Activated naive CD4-positive, alpha-beta T cell treated with anti-CD3 and anti-CD28 coated beads, Interleukin-2, amount 50 U/mL, for 24 hours (primary cell): ENCODE results near the gene RBMS3.
A peak's percentile ranks its signal among the peaks of the same experiment; 100 is the strongest.
"Not testable (repeated sequence)": the region's sequence is repeated elsewhere in the genome, so short reads cannot be mapped to it uniquely, and the experiment has no call there.

Experiments used
- H3K27ac Mint-ChIP-seq: one replicate; pipeline ENCODE4 v1.8.0; 2021; ENCODE audit warnings: mild to moderate bottlenecking, mixed read lengths
- H3K27me3 Mint-ChIP-seq: one replicate; pipeline ENCODE4 v1.8.0; 2021; ENCODE audit warnings: mixed read lengths
- H3K36me3 Mint-ChIP-seq: one replicate; pipeline ENCODE4 v1.8.0; 2021; ENCODE audit warnings: mixed read lengths
- H3K4me1 Mint-ChIP-seq: one replicate; pipeline ENCODE4 v1.8.0; 2021; ENCODE audit warnings: mixed read lengths
- H3K4me3 Mint-ChIP-seq: one replicate; pipeline ENCODE4 v1.8.0; 2021; ENCODE audit warnings: mild to moderate bottlenecking, mixed read lengths
- H3K9me3 Mint-ChIP-seq: one replicate; pipeline ENCODE4 v1.8.0; 2021; ENCODE audit warnings: mixed read lengths

RBMS3 gene

DNA sequence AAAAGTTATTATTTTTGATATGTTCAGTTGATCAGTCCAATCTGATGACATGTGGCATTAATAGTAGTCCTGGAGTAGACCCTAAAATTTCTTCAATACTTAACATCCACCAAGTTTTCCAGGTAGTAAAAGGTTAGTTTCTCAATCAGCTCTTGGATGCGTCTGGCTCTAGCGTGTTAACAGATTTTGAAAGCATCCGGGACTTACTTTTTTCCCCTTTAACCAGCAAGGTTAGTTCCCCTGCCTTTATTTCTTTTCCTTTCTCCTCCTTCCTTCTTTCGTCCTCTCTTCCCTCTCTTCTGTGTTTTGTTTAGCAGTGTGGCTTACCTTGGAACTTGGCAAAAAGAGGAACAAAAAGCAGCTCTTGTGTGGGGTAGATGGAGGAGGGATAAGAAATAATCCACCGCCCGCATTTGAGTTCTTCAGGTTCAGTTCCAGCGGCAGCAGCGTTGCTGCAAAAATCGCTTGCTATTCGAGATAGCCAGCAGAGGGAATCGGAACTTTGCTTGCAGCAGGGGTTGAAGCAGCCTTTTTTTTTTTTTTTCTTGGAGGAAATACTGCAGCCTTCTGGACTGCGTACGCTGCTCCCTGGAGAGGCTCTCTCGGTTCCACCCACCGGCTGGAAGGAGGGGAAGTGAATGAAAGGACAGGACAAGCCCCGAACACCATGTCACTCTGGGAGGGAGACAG, at the start of gene RBMS3:
Gene RBMS3, plus strand, starts transcription at position 668 of the 690 bp plus-strand sequence.
- Mint-ChIP-seq H3K36me3 (no peaks in the 10 kb centered on the region), H3K27ac (no peak within 1 kb of the TSS), H3K4me1 (peaks cover 35% of the 10 kb centered on the region)

DNA sequence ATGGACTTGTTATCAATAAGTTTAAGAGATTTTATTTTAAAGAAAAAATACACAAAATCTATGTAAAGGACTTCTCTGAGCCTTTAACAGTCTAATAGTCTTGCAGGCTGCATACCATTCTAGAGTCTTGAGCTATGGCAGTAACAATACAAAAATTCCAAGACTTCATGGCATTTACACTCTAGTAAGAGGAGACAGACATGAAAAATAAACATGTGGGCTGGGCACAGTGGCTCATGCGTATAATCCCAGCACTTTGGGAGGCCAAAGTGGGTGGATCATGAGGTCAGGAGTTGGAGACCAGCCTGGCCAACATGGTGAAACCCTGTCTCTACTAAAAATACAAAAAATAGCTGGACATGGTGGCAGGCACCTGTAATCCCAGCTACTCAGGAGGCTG, 47.7 kb upstream of the RBMS3 start:
- not testable (repeated sequence) for H3K9me3 Mint-ChIP-seq, H3K4me1 Mint-ChIP-seq, H3K4me3 Mint-ChIP-seq, H3K27me3 Mint-ChIP-seq, H3K27ac Mint-ChIP-seq, H3K36me3 Mint-ChIP-seq

More for the DNA sequence above, at the start of gene RBMS3:
- H3K9me3 Mint-ChIP-seq: no peaks in the 10 kb centered on the region
- H3K27me3 Mint-ChIP-seq: peaks cover 24% of the 10 kb centered on the region
- H3K4me3 Mint-ChIP-seq: peak within 1 kb of the TSS; percentile 87

DNA sequence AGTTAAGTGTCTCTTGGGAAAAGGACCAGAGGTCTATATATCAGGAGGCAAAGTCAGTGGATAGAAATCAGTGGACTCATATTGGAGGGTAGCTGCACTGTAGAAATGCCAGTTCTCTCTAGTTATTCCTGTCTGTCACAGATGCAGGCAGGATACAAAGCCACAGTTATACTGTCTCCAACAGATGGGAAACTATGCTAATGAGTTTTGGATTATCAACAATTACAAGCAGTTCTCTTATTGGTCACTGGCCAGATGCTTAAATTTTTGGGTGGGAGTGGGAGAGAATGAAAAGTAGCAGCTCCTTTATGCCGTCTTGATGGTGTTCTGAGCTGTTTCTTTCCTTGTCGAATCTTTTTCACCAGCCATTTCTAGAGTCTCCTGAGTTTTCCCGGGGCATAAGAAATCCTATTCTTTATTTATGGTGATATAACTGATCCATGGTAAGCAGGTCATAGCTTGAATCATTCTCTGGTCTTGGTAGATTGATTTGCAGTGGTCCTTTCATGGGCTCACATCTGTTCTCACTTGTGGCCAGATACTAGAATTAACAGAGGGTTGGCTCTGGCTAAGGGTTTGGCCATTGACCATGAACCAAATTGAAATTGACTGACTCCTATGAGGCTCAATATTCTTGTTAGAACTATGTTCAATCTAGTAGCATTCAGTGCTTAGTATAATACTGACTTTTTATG, 44.6 kb upstream of the RBMS3 start:
- Mint-ChIP-seq H3K27me3 (no peaks in the 10 kb centered on the region), H3K4me3 (no peak overlapping the region), H3K4me1 (no peaks in the 10 kb centered on the region), H3K27ac (no peak overlapping the region), H3K36me3 (no peaks in the 10 kb centered on the region), H3K9me3 (no peaks in the 10 kb centered on the region)

DNA sequence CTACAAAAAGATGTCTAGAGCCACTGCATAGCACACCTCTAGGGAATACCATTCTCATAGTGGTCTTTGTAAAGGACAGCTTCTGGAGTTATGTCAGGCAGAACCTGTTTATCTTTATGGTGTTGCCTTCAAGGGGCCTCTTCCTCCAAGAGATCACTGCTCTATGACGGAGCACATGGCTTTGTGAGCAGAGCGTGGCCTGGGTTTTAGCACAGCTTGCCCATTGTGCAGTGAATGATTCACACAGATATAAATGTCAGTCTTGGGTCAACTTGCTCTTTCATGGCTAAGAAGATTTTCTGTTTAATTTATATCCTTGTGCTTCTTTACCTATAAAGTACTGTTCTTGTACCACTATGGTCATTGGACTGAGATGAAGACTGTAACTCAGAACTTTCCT, 41.5 kb upstream of the RBMS3 start:
- no peaks in the 10 kb centered on the region for H3K36me3 Mint-ChIP-seq
- no peaks in the 10 kb centered on the region for H3K4me1 Mint-ChIP-seq

DNA sequence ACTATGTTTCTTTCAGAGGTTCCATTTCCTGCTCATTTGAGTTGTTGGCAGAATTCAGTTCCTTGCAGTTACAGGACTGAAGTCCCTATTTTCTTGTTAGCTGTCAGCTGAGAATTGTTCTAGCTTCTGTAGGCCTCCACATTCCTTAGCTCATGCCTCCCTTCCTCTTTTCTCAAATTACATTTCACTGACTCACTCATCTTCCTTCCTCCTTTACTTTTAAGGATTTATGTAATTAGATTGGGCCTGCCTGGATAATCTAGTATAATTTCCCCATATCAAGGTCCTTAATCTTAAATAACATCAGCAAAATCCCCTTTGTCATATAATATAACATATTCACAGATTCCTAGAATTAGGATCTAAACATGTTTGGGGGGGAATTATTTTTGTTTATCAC, 40.6 kb upstream of the RBMS3 start:
- H3K27me3 Mint-ChIP-seq: no peaks in the 10 kb centered on the region
- no peaks in the 10 kb centered on the region for H3K4me1 Mint-ChIP-seq
- no peak overlapping the region for H3K27ac Mint-ChIP-seq
- no peaks in the 10 kb centered on the region for H3K9me3 Mint-ChIP-seq
- H3K4me3 Mint-ChIP-seq: no peak overlapping the region
- H3K36me3 Mint-ChIP-seq: no peaks in the 10 kb centered on the region

More for the DNA sequence above, 41.5 kb upstream of the RBMS3 start:
- H3K27ac Mint-ChIP-seq: no peak overlapping the region
- no peaks in the 10 kb centered on the region for H3K27me3 Mint-ChIP-seq
- no peak overlapping the region for H3K4me3 Mint-ChIP-seq
- no peaks in the 10 kb centered on the region for H3K9me3 Mint-ChIP-seq

DNA sequence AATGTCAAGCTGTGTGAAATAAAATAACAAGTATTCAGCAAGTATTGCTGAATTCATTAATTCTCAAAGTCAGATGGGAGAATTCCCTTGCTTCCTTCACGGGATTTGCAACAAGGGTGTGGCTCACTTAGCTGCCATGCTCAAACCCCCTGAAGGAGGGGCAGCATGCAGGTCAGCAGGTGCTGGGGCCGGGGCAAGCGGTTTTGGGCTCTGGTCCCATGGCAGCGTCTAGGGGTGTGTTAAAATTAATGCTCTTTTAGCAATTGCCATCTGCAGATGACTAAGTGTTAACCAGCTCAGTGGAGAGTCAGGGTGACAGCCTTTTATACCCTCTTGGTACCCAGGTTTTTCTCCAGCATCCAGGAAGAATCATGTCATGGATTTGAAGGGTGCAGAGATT, 40.0 kb upstream of the RBMS3 start:
- H3K4me1 Mint-ChIP-seq: no peaks in the 10 kb centered on the region
- H3K27me3 Mint-ChIP-seq: no peaks in the 10 kb centered on the region

DNA sequence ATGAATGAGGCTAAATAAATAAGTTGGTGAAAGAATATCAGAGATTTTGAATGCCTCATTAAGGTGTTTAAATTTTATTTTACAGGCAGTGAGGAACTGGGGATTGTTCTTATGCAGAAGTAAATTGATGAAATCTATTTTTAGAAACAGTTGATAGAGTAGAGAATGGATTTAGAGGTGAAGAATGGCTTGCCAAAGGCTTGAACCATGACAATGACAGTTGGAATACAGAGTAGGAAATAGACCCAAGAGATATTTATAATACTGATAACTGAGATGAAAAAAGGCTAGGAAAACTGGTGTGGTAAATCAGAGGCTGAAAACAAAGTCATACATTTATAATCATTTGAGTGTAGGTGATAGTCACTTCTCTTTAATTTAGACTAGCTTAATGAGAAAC, 39.0 kb upstream of the RBMS3 start:
- H3K4me1 Mint-ChIP-seq: no peaks in the 10 kb centered on the region
- H3K27ac Mint-ChIP-seq: no peak overlapping the region
- H3K27me3 Mint-ChIP-seq: no peaks in the 10 kb centered on the region
- no peaks in the 10 kb centered on the region for H3K36me3 Mint-ChIP-seq
- no peaks in the 10 kb centered on the region for H3K9me3 Mint-ChIP-seq
- H3K4me3 Mint-ChIP-seq: no peak overlapping the region

More for the DNA sequence above, 40.0 kb upstream of the RBMS3 start:
- H3K36me3 Mint-ChIP-seq: no peaks in the 10 kb centered on the region
- H3K9me3 Mint-ChIP-seq: no peaks in the 10 kb centered on the region
- H3K27ac Mint-ChIP-seq: no peak overlapping the region
- no peak overlapping the region for H3K4me3 Mint-ChIP-seq

DNA sequence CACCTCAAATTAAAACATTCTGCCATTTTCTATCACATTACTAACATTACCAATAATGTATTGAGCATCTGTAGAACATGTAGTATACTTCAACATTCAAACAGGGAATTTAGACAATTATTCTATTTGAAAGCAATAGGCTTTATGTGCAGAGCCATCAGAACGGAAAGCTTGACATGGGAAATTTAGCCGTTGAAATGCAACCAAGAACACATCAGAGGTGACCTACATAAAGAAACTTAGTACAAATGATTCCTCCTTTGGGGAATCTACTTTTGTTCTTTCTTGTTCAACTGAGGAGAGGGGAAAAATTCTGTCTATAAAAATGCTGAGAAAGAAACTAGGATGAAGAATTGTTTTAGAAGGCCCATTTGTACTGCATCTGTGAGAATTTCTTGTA, 38.6 kb upstream of the RBMS3 start:
- Mint-ChIP-seq H3K27ac (no peak overlapping the region), H3K36me3 (no peaks in the 10 kb centered on the region), H3K9me3 (no peaks in the 10 kb centered on the region), H3K4me1 (no peaks in the 10 kb centered on the region), H3K4me3 (no peak overlapping the region), H3K27me3 (no peaks in the 10 kb centered on the region)

DNA sequence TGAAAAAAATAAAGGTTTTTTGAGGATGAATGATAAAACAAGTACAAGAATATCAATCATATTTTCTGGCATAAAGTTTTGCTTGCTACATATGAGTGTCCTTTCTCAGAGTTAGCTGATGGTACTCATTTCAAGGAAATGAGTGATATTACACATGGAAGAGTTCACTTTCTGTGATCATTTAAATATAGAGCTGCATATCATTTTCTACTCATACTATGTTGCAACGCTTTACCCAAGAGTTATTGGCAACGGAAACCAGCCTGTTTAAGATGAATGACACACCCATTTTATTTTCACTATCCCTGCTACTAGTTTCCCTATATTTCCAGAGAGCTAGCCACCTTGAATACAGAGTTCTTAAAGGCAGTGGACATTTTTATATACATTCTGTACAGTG, 35.4 kb upstream of the RBMS3 start:
- Mint-ChIP-seq H3K36me3 (no peaks in the 10 kb centered on the region), H3K27ac (no peak overlapping the region), H3K27me3 (no peaks in the 10 kb centered on the region), H3K9me3 (no peaks in the 10 kb centered on the region), H3K4me3 (no peak overlapping the region), H3K4me1 (no peaks in the 10 kb centered on the region)

DNA sequence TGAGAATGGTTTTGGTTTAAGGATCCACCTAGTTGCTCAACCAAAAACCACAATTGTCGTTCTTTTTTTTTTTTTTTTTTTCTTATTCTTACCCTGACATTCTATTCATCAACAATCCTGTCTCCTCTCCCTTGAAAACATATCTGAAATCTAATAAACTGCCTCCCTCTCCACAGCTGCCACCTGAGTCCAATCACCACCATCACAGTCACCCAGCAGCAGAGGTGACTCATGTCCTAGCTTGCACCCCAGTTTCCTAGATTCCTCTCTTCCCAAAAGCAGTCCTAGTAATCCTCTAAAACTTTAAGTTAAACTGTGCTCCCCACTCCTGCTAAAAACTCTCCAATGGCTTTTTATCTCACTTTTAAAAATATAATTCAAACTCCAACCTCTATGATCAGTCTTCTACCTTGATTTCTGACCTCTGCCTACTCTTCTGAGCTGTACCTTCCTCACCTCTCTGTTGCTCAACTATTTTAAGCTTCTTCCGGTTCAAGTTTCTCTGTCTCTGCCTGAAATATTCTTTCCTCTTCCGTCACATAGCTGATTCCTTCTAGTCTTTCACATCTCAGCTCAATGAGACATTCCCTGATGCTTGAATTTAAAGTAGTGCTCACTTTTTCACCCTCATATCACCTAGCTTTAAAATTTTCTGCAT, 33.7 kb upstream of the RBMS3 start:
- Mint-ChIP-seq H3K36me3 (no peaks in the 10 kb centered on the region), H3K27me3 (no peaks in the 10 kb centered on the region), H3K4me1 (no peaks in the 10 kb centered on the region), H3K4me3 (no peak overlapping the region), H3K9me3 (no peaks in the 10 kb centered on the region), H3K27ac (no peak overlapping the region)

DNA sequence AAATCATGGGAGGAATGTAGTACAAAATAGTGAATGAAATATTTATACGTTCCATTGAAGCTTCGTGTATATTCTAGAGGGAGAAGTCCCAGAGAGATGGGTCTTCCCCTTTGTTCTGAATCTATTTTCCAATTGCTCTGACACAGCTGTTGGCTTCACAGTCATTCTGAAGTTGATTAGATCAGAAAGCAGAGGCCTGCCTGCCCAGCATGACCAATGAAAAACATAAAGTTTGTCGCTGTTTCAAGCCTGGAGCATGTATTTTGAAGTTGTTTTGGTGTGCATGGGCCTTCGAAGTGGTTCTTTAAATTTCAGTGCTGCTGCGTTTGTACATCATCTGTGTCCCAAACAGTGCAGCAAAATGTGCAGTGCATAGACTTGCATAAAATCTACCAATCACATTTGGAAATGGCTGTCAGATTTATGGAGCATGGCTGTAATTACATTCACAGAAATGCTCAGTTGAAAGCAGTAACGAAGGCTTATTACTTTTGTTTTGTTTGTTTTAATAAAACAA, 31.0 kb upstream of the RBMS3 start:
- H3K9me3 Mint-ChIP-seq: no peaks in the 10 kb centered on the region
- no peak overlapping the region for H3K4me3 Mint-ChIP-seq
- no peaks in the 10 kb centered on the region for H3K36me3 Mint-ChIP-seq
- no peaks in the 10 kb centered on the region for H3K4me1 Mint-ChIP-seq
- H3K27me3 Mint-ChIP-seq: no peaks in the 10 kb centered on the region
- H3K27ac Mint-ChIP-seq: no peak overlapping the region

DNA sequence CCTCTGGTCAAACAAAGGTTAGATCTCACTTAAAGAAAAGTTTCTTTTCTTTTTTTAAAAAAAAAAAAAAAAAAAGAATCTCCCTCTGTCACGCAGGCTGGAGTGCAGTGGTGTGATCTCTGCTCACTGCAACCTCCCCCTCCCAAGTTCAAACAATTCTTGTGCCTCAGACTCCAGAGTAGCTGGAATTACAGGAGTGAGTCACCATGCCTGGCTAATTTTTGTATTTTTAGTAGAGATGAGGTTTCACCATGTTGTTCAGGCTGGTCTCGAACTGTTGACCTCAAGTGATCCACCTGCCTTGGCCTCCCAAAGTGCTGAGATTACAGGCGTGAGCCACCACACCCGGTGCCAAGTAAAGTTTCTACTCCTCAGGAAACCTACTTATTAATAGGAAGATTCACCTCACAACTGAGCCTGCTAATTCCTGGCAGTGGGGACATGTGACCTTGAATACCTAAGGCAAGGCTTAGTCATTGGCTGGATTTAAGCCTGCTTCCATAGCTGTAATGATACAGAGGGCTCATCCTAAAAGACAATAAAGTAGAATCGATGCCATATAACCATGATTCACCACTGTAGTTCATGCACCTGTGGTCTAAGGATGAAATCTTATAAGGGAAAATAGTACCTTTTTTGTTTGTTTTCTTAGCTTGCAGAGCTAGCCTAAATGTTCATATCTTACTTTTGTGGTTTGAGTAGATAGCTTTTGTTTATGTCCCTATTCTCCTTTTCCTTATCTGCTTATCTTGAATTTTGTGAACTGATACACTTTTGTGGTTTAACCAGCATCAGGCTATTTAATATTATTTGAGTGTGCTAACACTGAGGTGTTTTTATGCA, 24.8 kb upstream of the RBMS3 start:
- no peak overlapping the region for H3K27ac Mint-ChIP-seq
- H3K4me3 Mint-ChIP-seq: no peak overlapping the region
- H3K27me3 Mint-ChIP-seq: no peaks in the 10 kb centered on the region
- H3K9me3 Mint-ChIP-seq: no peaks in the 10 kb centered on the region
- H3K36me3 Mint-ChIP-seq: no peaks in the 10 kb centered on the region
- H3K4me1 Mint-ChIP-seq: no peaks in the 10 kb centered on the region

DNA sequence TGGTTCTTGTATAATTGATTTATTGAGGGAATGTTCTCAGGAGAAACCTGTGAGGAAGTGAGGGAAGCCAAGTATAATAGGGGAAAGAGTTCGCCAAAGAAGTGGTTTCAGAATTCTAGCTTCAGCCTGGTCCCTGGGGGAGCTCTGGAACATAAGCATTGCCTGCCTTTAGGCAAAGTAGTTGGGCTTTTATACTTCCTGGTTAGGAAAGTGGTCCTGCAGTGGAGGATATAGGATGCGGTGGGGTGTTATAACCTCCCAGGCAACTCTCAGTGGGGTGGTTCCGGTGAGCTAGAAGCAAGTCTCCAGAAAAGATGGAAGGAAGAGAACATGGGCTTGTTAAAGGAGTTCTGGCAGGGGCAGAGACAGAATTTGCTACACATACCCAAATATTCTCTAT, 22.7 kb upstream of the RBMS3 start:
- H3K4me3 Mint-ChIP-seq: no peak overlapping the region
- no peaks in the 10 kb centered on the region for H3K27me3 Mint-ChIP-seq
- no peaks in the 10 kb centered on the region for H3K36me3 Mint-ChIP-seq
- no peaks in the 10 kb centered on the region for H3K4me1 Mint-ChIP-seq
- H3K9me3 Mint-ChIP-seq: no peaks in the 10 kb centered on the region
- no peak overlapping the region for H3K27ac Mint-ChIP-seq

DNA sequence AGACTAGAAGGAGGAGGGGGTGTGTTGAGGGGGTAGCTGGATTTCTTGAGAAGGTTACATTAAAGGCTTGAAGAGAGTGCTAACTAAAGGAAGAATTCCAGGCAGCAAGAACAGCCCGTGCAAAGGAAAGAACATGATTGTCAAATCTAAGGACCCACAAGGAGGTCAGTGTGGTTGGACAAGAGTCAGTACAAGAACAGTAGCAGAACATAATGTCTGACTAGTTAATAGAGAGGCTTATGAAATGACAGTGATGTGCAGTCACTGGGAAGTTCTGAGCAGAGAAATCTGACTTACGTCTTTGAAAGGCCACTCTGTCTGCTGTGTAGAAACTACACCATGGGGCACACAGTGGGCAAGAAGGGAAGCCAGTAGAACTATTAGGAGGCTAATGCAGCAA, 19.8 kb upstream of the RBMS3 start:
- Mint-ChIP-seq H3K9me3 (no peaks in the 10 kb centered on the region), H3K4me3 (no peak overlapping the region), H3K27me3 (no peaks in the 10 kb centered on the region), H3K4me1 (no peaks in the 10 kb centered on the region), H3K27ac (no peak overlapping the region), H3K36me3 (no peaks in the 10 kb centered on the region)

DNA sequence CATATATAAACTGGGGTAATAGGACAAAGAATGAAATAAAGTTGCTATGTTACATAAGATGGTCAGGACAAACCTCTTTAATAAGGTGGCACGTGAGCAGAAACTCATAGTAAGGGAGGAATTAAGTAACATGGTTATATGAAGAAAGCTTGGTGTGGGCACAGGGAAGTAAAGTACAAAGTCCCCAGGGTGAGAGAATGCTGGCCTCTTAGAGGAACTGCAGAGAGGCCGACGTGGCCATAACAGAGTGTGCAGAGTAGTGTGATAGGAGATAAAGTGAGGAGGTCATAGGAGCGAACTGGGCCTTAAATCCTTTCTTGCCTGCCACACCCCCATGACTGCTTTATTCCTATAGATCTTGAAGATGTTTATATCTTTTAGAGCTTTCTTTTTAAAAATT, 17.4 kb upstream of the RBMS3 start:
- no peak overlapping the region for H3K4me3 Mint-ChIP-seq
- H3K36me3 Mint-ChIP-seq: no peaks in the 10 kb centered on the region
- H3K27me3 Mint-ChIP-seq: no peaks in the 10 kb centered on the region
- no peaks in the 10 kb centered on the region for H3K9me3 Mint-ChIP-seq
- no peak overlapping the region for H3K27ac Mint-ChIP-seq
- no peaks in the 10 kb centered on the region for H3K4me1 Mint-ChIP-seq
